Measurements from ENCODE around the gene SMIM27.

DNA sequence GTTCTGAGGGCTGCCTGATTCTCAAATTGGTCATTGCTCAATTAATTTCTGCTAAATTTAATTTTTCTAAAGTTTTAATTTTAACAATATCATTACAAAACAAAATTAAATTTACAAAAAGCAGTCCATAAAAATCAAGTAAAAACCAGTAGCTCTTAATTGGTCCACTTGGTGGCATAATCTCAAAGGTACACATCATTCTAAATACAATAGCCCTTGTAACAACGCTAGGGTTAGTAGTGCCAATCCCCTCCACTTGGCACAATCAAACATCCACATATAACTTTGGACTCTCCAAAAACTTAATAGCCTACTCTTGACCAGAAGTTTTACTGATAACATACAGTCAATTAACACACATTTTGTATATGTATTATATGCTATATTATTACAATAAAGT is 22.7 kb downstream of the SMIM27 start:
- TF ChIP-seq, protein P1, sequence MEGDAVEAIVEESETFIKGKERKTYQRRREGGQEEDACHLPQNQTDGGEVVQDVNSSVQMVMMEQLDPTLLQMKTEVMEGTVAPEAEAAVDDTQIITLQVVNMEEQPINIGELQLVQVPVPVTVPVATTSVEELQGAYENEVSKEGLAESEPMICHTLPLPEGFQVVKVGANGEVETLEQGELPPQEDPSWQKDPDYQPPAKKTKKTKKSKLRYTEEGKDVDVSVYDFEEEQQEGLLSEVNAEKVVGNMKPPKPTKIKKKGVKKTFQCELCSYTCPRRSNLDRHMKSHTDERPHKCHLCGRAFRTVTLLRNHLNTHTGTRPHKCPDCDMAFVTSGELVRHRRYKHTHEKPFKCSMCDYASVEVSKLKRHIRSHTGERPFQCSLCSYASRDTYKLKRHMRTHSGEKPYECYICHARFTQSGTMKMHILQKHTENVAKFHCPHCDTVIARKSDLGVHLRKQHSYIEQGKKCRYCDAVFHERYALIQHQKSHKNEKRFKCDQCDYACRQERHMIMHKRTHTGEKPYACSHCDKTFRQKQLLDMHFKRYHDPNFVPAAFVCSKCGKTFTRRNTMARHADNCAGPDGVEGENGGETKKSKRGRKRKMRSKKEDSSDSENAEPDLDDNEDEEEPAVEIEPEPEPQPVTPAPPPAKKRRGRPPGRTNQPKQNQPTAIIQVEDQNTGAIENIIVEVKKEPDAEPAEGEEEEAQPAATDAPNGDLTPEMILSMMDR (IDR thresholded peaks at IDR 0.05; ENCODE audit: low read length) = no peak
- TF ChIP-seq EZH2phosphoT487 (IDR thresholded peaks at IDR 0.05; ENCODE audit: low read length) = no peak
